ENCODE measurements around the gene TRA2A. TPM values are rescaled to one million over a fixed set of nuclear protein-coding genes. Genes with fewer than 3 reads are reported as not detected.

The TRA2A gene
- total and polyA plus RNA-seq, 7 donors, result 17.5 to 35.6 (median 29.0) TPM

- 93 to 95% (median 95%) methylated on average over 3 of the region's 3 CpGs for WGBS, 3 donors
- Histone ChIP-seq H3K4me3 (no peak overlapping the region), H3K27me3 (ENCODE audit: insufficient read depth in 3 of 3, low read length in 2 of 3) (peaks cover 0 to 42% (median 0%) of the 10 kb centered on the region in 3 donors), H3K36me3 (ENCODE audit: insufficient read depth in 1 of 2, low read depth in 1 of 2) (no peaks in the 10 kb centered on the region), H3K27ac (no peak overlapping the region), H3K4me1 (no peaks in the 10 kb centered on the region), H3K9me3 (no peaks in the 10 kb centered on the region)
- ATAC-seq (no peak), DNase-seq (no peak)
- intact Hi-C loops (cut with DNase I), result no loop called here
- TF ChIP-seq CTCF (IDR thresholded peaks at IDR 0.05), result no peak
Measured at GRCh38 chr7:23456093-23456492, 75.7 kb downstream of the TRA2A start.

- H3K4me3 ChIP-seq, result no peak overlapping the region
- ATAC-seq, result no peak
- H3K36me3 ChIP-seq (ENCODE audit: insufficient read depth in 1 of 2, low read depth in 1 of 2), result no peaks in the 10 kb centered on the region
- no peak for TF ChIP-seq CTCF (IDR thresholded peaks at IDR 0.05)
- no peak overlapping the region for H3K27ac ChIP-seq
- intact Hi-C loops (cut with DNase I), result no loop called here
- WGBS, 3 donors, result 33 to 66% (median 41%) methylated on average over 5 of the region's 5 CpGs
- H3K9me3 ChIP-seq, result no peaks in the 10 kb centered on the region
- DNase-seq, result no peak
- H3K27me3 ChIP-seq (ENCODE audit: insufficient read depth in 3 of 3, low read length in 2 of 3), result peaks cover 0 to 38% (median 0%) of the 10 kb centered on the region in 3 donors
- no peaks in the 10 kb centered on the region for H3K4me1 ChIP-seq
Measured at GRCh38 chr7:23454881-23455526, 76.8 kb downstream of the TRA2A start.

Other genes with a start within 250 kb of the TRA2A start
- gene MALSU1, start 232.6 kb downstream of the TRA2A start, total RNA-seq, result 100 to 1,000 TPM in 2 of 4 donors, 10 to 100 TPM in 2; 79.5 to 109 (median 98.3) TPM
- 100 to 1,000 TPM in 1 of 3 donors, 10 to 100 TPM in 2; 65.2 to 108 (median 75.2) TPM for gene MALSU1, start 232.6 kb downstream of the TRA2A start, polyA plus RNA-seq
- gene IGF2BP3, start 61.5 kb downstream of the TRA2A start, total RNA-seq, result under 1 TPM; 0.28 to 0.73 (median 0.41) TPM
- gene IGF2BP3, start 61.5 kb downstream of the TRA2A start, polyA plus RNA-seq, result under 1 TPM; 0.03 to 0.51 (median 0.03) TPM
- 10 to 100 TPM in 3 of 4 donors, 1 to 10 TPM in 1; 9.8 to 13.4 (median 12.6) TPM for gene CCDC126, start 65.4 kb upstream of the TRA2A start, total RNA-seq
- 10 to 100 TPM in 1 of 3 donors, 1 to 10 TPM in 2; 7.2 to 17.9 (median 8.9) TPM for gene CCDC126, start 65.4 kb upstream of the TRA2A start, polyA plus RNA-seq
- 1 to 10 TPM in 3 of 4 donors, under 1 TPM in 1; 0.57 to 4.0 (median 1.7) TPM for gene FAM221A, start 148.2 kb upstream of the TRA2A start, total RNA-seq
- gene FAM221A, start 148.2 kb upstream of the TRA2A start, polyA plus RNA-seq, result 1 to 10 TPM; 1.4 to 3.5 (median 2.3) TPM
- under 1 TPM in 1 of 4 donors, not detected in 3; 0.18 TPM for gene STK31, start 178.2 kb upstream of the TRA2A start, total RNA-seq
- under 1 TPM in 2 of 3 donors, not detected in 1; 0.01 to 0.03 TPM for gene STK31, start 178.2 kb upstream of the TRA2A start, polyA plus RNA-seq

Measured in psoas muscle (tissue), 8 donors.